ENCODE measurements around the gene EMD. TPM values are rescaled to one million over a fixed set of nuclear protein-coding genes. Genes with fewer than 3 reads are reported as not detected.
A peak's percentile ranks its signal among the peaks of the same experiment; 100 is the strongest.
"Not testable (repeated sequence)": the region's sequence is repeated elsewhere in the genome, so short reads cannot be mapped to it uniquely, and the experiment has no call there.

Gene EMD
- total RNA-seq, 1 donor from 2014 or later: 49.3 TPM

GRCh38 chrX:154372612-154373022 lies 6.5 kb upstream of the EMD start:
- ATAC-seq: no peak

- ATAC-seq: peak; percentile 3
Measured at GRCh38 chrX:154373340-154374306, 5.5 kb upstream of the EMD start.

GRCh38 chrX:154374313-154375155 lies 4.6 kb upstream of the EMD start, which contains the start of gene FLNA:
TSS of gene FLNA (minus strand) at chrX:154374634. CDS start at chrX:154371245, 3,389 bp downstream.
- ATAC-seq: no peak

- ATAC-seq: no peak
Measured at GRCh38 chrX:154375156-154375504, 4.0 kb upstream of the EMD start.

- no peak for ATAC-seq
Measured at GRCh38 chrX:154376774-154377173, 2.3 kb upstream of the EMD start.

GRCh38 chrX:154378059-154378798 lies 866 bp upstream of the EMD start:
- peak; percentile 4 for ATAC-seq

GRCh38 chrX:154379569-154379951 lies 465 bp downstream of the EMD start:
- no peak for ATAC-seq

GRCh38 chrX:154380153-154380552 lies 1.1 kb downstream of the EMD start:
- ATAC-seq: no peak

- ATAC-seq: no peak
Measured at GRCh38 chrX:154380787-154381186, 1.7 kb downstream of the EMD start.

GRCh38 chrX:154381271-154381670 lies 2.2 kb downstream of the EMD start:
- ATAC-seq: no peak

GRCh38 chrX:154382483-154383069 lies 3.5 kb downstream of the EMD start:
- ATAC-seq: no peak

GRCh38 chrX:154383359-154384283 lies 4.5 kb downstream of the EMD start:
- no peak for ATAC-seq

- no peak for ATAC-seq
Measured at GRCh38 chrX:154384284-154384892, 5.3 kb downstream of the EMD start.

- ATAC-seq: peak; percentile 55
Measured at GRCh38 chrX:154388094-154388493, 9.0 kb downstream of the EMD start.

GRCh38 chrX:154388649-154389048 lies 9.6 kb downstream of the EMD start:
- ATAC-seq: not testable (repeated sequence)

GRCh38 chrX:154389812-154390747 lies 11.0 kb downstream of the EMD start:
- peak; percentile 87 for ATAC-seq

GRCh38 chrX:154396363-154396762 lies 17.3 kb downstream of the EMD start:
- not testable (repeated sequence) for ATAC-seq

GRCh38 chrX:154396973-154397887 lies 18.1 kb downstream of the EMD start:
- peak; percentile 74 for ATAC-seq
